GM12891 (cell line): ENCODE data around the gene EIF4E2.

Experiments
- PAX5 ChIP-seq: IDR thresholded peaks from 2 replicates; pipeline ENCODE4 v1.6.1; 2011; ENCODE audit warnings: low read length, moderate library complexity, mild to moderate bottlenecking; ENCODE audit not compliant: insufficient read depth, severe bottlenecking
- POLR2A ChIP-seq: IDR thresholded peaks from 2 replicates; pipeline ENCODE4 v1.6.1; 2011; ENCODE audit warnings: low read depth, low read length, control low read depth
- POLR2AphosphoS5 ChIP-seq: IDR thresholded peaks from 2 replicates; pipeline ENCODE4 v1.6.1; 2011; ENCODE audit warnings: low read depth, low read length, control low read depth
- SPI1 ChIP-seq: IDR thresholded peaks from 2 replicates; pipeline ENCODE4 v1.6.1; 2011; ENCODE audit warnings: low read depth, low read length, control low read depth
- TAF1 ChIP-seq: IDR thresholded peaks from 2 replicates; pipeline ENCODE4 v1.6.1; 2011; ENCODE audit warnings: low read depth, low read length, control low read depth

- TF ChIP-seq POLR2A, result no peak
- TF ChIP-seq POLR2AphosphoS5, result no peak
- no peak for TF ChIP-seq SPI1
- no peak for TF ChIP-seq TAF1
- no peak for TF ChIP-seq PAX5
Observed at GRCh38 chr2:232501794-232502390, 48.6 kb upstream of the EIF4E2 start.
